ENCODE data around the gene EGLN1. TPM values are rescaled to one million over a fixed set of nuclear protein-coding genes. Genes with fewer than 3 reads are reported as not detected.
"Not testable (repeated sequence)": the region's sequence is repeated elsewhere in the genome, so short reads cannot be mapped to it uniquely, and the experiment has no call there.

The EGLN1 gene
- polyA plus RNA-seq, 10 donors = 37.6 to 61.8 (median 50.5) TPM

DNA sequence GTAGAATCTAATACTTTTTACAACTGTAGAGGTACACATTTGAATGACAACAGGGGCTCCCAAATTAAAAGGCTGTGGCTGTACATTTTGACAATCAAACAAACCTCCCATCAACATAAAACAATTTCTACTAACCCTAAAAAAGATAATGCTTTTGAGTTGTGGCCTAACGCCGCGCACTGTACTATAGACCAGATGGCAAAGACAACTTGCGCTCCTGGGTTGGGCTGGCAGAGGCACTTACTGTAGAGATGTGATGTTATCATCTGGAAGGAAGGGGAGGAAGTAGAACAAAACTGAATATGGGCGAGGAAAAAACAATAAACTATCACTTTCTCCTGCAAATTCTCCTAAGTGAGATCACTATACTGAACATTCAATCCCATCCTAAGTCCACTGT lies 57.9 kb downstream of the EGLN1 start:
- no peak for DNase-seq

DNA sequence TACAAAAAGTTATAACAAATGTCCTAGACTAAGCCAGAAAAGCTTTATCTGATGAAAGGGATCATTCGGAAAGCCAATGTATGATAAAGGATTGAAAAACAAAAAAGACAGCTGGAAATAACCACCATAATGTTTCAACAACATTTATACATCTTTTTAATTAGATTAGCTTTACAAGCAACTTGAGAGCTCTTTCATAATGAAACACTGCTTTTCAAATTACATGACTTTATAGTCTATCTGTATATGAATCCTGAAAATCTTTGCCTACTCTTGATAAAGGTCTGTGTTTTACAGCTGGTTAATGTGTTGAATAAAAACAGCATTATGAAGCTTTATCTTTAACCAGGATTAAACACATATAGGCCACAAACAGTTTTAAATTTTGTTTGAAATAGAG lies 58.5 kb downstream of the EGLN1 start:
- no peak for DNase-seq

DNA sequence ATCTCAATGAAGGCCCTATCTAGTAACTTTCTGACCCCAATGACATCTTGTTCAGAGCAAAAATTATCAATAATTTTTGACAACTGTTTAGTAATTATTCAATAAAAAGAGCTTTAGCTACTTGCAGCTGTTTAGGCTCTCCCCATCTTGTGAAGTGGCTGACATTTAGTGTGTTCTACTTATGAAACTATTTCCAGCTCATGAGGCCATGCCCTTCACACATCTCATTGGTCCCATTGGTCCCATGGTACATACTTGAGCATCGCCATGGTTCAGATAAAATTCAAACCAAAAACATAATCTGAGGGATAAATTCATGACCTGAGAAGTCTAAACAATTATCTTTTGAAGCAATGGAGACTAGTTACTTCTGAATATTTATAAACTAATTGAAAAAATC lies 59.8 kb downstream of the EGLN1 start:
- DNase-seq = no peak

DNA sequence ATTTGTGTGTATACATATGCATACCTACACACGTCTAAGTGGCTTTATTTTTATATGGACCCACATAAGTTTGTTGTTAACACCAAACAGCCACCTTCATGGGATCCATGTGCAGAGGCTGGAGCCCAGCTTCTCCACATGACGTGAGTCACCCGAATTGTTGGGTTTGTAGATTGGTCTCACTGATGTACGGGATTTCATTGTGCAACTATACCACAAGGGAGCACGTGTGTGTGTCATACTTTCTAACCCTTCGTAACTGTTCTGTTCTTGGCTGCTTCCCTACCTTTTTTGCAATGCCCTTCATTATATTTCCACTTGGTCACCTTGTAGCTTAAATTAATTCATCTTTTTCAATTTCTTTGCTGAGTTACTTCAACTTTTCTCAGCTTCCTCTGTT lies 63.0 kb downstream of the EGLN1 start:
- peak in 2 of 3 donors; percentile 18 to 60 for DNase-seq

DNA sequence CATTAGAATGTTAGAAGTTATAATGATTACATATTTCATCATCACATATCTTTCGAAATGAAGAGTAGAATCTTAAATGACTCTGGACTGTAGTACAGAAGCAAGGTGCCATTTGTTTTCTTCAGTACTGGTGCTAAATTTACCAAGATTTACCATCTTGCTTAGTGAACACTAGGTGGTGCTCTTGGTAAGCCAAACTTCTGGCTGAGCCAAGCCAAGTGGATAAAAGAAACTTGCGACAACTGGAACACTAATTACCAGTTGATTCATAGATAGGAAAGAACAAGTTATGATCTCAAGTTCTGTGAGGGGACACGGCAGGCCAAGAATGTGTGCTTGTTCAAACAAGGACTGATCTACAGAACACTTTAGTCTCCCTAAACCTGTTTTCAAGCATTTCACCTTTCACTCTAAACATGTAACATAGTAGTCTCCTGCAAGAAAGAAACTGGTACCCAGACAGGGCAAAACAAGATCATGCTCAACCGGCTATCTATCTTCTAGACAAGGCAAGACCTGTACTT lies 64.2 kb downstream of the EGLN1 start:
- DNase-seq = peak; percentile 53 to 78 (median 64)

DNA sequence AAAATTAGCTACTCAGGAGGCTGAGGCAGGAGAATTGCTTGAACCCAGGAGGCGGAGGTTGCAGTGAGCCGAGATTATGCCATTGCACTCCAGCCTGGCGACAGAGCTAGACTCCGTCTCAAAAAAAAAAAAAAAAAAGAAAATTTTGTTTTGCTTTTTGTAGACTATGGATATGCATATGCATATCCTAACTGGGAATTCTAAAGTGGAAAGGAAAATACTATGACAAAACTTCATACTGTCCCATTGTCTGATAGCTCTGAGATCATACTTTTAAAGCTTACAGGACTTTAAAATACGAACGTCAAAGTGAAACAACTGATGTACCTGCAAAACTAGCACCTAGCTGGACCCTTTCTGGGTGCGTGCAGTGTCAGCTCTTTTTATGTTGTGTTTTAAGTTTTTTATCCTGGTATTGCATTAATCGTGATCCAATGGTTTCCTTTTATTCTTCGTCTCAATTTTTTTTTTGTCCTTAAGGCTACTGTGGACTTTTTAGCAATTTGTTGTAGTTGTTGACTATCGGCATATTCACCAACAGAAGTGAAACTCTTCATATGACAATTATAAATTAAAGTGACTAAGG lies 64.8 kb downstream of the EGLN1 start:
- DNase-seq = no peak

DNA sequence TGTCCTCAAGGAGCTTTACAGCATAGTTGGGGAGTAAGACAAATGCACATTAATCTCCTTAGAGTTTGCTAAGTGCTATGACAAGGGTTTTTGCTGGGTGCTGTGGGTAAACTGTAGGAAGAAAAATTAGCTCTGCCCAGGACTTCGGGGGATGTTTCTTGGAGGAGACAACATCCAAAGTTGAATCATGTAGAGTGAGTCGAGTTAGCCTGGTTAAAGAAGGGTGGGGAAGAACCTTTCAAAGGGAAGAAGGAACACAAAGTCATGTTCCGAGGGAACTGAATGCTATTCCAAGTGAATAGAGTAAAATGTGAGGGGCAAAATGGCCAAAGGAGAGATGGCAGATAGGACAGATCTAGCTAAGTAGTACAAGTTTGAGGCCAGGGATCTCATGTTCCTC lies 66.9 kb downstream of the EGLN1 start:
- DNase-seq = no peak

DNA sequence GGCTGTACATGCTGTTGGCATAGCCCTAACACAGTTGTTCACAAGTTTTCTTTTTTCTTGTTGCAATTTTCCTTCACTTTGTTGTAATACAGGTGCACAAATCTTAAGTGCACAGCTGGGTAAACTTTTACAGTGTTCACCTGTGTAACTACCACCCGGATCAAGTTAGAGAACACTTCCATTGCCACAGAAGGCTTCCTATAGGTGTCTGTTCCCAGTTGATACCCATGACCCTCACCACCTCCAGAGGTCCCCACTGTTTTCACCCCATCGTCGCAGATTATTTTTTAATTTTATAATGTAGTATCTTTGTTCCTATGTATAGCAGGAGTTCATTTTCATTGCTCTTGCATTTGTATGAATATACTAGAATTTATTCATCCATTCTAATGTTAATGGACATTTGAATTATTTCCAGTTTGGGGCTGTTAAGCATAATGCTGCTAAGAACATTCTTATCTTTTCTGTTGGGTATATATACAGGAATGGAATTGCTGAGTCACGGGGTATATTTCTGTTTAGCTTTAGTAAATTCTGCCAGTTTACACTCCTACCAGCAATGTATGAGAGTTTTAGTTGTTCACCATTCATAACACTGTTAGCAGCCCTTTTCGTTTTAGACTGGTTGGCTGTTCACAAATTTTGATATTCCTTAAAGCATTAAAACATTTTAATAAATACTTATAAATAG lies 67.6 kb downstream of the EGLN1 start:
- DNase-seq = no peak

DNA sequence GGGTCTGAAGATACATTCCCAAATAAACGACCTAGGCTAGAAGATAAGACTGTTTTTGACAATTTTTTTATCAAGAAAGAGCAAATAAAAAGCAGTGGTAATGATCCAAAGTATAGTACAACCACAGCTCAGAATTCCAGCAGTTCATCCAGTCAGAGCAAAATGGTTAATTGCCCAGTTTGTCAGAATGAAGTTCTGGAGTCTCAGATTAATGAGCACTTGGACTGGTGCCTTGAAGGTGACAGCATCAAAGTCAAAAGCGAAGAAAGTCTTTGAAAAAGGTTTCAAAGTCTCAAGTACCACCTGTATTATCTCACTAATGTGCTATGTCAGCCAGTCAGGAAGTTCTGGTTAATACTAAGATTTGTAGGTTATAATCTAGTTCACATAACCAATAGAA lies 69.0 kb downstream of the EGLN1 start:
- no peak for DNase-seq

DNA sequence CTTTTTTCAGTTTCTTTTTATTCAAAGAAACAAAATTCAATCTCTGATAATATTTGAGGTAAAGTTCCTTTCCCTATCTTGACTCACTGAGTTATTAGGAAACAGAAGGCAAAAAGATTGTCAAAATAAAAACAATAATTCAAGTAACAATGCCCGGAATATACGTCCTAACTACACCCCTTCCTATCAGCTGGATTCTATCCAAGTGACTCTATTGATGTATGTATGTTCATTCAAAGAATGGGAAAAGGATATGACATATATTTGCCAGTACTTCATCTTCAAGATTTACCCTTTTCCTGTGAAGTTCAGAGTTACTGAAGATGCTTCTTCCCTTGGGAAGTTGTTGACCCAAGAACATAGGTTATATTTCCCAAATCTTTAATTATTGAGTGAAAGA lies 70.3 kb downstream of the EGLN1 start:
- peak in 1 of 3 donors; percentile 11 for DNase-seq

DNA sequence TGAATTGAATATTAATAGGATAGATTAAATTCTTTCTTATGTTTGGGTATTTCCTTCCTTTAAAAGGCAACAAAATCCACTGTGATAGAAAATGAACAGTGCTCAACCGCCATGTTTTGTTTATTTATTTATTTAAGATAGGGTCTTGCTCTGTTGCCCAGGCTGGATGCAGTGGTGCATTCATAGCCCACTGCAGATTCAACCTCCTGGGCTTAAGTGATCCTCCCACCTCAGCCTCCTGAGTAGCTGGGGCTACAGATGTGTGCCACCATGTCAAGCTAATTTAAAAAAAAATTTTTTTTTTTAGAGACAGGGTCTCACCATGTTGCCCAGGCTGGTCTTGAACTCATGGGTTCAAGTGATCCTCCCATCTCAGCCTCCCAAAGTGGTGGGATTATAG lies 73.2 kb downstream of the EGLN1 start:
- not testable (repeated sequence) for DNase-seq

DNA sequence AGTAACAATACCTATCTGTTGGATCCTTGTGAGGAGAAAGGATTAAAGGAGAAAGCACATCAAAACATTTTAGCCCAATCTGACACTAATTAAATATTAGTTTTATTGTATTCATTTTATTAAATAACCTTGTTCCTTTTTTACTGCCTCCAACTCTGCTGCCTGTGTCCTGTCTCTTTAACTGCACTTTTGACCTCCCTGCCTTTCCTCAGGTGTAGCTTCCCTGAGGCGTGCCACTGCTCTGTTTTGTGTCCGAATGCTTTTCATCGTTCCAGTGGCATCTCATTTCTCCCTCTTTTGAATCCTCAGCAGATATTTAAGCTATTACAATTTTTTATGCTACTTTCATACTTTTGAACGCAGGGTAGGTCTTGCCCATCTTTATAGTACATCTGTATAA lies 73.6 kb downstream of the EGLN1 start:
- no peak for DNase-seq

DNA sequence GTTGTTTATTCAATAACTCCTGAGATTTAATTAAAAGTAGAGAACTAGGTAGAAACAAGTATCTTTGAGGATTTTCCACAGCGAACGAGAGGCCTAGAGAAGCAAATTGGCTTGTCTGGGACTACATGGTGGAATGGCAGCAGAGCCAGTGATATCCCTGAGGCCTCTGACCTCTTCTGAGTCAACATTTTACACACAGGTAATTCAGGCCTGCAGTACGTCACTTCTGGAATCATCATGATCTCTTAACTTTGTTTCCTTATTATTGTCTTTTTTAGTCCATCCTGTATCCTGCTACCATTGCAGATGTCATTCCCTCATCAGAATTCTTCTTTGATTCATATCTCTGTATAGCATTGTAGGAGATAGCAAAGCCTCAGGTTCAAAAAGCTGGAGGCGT lies 74.1 kb downstream of the EGLN1 start:
- DNase-seq = no peak

DNA sequence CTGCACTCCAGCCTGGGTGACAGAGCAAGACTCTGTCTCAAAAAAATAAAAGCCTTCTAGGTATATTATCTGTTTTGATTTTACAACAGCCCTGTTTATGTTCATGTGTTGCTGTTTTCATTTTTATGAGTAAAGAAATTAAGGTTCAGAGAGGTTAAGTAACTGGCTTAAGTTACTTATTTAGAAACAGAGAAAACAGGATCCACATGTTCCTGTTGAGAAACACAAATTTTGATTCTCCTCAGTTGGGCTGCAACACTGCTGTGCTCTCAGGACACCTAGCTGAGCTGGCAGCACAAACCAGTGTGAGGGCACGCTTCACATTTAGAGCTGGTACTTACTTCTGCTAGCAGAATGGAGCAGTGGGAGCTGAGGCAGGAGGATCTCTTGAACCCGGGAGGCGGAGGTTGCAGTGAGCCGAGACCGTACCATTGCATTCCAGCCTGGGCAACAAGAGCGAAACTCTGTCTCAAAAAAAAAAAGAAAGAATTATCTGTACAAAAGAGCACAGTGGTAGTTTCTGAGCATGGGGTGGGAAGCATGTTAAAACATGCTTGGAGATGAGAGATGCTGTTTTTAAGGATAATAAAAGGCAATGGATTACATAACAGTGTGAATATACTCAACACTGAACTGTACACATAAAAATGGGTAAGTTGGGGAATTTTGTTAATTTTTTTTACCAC lies 81.6 kb downstream of the EGLN1 start:
- no peak for DNase-seq

DNA sequence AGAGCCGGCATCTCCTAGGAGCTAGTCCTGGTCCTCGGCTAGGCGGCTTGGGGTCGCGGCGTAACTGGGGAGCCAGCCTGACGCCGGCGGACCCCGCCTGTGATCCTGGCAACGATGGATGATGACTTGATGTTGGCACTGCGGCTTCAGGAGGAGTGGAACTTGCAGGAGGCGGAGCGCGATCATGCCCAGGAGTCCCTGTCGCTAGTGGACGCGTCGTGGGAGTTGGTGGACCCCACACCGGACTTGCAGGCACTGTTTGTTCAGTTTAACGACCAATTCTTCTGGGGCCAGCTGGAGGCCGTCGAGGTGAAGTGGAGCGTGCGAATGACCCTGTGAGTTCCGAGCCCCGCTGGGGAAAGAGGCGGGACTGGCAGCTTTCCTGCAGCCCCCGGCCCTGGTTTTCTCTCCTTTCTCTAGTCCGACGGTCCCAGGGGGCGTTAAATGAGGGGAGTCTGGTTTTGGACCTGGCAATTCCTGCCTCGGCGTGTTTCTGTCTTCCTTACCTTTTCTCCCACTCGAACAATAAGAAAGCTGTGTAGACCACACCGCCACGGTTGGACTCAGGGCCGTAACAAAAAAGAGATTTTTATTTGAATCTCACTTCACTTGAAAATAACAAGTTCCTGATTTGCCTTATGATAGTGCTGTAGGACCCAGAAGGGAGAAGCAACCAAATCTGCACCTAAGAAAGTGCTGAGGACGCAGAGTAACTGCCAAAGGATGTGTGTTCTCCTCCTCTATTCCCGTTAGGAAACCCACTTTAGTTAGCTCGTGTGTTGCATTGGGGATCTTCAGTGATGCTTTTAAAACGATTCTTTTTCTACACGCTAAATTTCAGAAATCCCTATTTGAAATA lies 83.6 kb downstream of the EGLN1 start, which contains the start of gene SPRTN:
Gene SPRTN (plus strand): TSS at position 24 of the 859 bp plus-strand sequence. CDS start 91 bp downstream, at position 115.
- peak in 1 of 3 donors; percentile 10 for DNase-seq

DNA sequence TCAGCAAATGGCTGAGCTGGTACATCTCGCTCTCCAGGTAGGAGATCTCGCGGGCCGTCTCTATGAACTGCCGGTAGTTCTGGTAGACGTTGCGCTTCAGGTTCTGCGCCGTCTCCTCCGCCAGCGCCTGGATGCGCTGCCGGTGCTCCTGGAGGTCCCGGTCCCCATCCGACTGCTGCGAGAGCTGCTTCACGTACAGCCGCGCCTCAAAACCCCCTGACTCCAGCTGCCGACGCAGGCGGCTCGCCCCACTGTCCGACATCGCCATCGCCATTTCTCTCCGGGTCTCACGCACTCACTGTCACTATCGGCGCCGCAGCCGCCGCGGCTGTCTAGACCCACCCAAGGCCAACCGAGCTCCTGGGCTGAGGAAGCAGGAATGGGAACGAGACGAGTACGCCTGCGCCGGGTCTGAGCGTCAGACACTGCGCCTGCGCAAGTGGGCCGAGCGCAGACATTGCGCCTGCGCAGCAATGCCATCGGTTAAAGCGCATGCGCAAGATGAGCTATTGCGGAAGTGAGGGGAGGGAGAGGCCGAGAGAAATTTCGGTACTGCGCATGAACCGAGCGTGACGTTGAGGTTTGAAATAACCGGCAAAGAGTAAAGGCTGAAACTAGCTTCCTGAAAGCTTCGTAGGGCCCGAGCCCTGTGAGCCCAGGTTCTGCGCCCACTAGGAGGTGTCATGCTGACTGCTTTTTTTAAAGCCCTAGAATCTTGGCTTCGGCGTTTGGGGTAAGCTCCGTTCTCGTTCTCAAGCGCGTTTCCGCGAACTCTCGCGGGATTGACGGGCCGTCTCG lies 84.4 kb downstream of the EGLN1 start, which contains the start of gene EXOC8:
Gene EXOC8 (minus strand): TSS at position 381 of the 798 bp plus-strand sequence. CDS start 107 bp downstream, at position 274.
- peak; percentile 98 to 100 (median 100) for DNase-seq

DNA sequence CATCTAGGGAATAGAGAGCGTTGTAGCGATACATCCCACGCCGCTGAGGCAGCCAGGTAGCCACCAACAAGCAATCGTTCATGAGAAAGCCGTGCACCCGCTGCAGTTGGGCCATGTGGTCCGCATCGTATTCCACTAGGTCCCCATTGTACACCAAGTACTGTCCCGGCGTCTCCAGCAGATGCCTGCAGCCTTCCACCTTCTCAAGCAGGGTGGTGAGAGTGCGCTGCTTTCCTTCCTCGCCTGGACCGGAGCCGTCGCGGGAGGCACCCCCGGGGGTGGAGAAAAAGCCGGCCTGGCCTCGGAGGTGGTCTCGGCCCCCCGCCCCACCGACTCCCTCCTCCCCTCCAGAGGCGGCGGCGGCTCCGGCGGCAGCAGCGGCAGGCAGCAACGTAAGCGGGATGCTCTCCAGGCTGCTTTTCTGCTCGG lies 85.0 kb downstream of the EGLN1 start:
- DNase-seq = no peak

DNA sequence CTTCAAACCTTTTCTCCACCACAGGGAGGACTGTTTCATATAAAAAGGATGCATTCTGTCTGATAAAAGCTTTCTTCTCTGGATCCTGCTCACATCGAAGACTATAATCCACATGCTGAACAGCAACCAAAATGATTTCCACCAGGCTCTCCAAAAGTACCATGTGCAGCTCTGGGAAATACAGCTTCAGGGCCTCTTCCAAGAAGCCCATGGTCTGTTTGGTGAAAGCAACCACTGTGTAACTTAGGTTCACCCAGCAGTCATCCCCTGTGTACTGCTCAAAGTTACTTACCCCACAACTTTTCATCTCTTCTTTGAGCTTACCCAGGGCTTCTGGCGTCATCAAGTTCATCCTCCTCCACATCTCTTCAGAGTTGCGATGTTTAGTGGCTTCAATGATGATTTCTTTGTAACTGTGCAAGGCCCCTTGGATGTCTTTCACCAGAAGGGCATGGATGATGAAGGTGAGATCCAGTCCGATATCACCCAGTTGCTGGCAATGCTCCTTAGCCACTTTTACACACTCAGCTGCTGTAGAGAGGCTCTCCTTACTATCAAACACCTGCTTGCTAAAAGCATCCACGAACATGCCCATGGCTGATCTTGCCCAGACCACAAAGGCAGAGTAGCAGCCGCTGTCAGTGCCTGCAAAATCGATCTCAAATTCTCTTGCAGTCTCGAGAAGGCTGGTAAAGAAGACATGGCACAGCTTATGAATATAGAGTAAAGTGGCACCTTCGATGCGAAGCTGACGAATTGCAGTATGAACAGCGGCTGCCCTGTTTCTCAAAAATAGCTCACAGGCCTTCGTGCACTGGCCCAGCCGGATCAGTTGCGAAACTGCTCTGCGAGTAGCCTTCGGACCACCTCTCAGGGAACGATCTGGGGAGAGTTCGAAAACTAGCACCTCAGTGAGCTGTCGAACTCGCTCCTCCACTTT lies 86.2 kb downstream of the EGLN1 start:
- peak in 1 of 3 donors; percentile 7 for DNase-seq

DNA sequence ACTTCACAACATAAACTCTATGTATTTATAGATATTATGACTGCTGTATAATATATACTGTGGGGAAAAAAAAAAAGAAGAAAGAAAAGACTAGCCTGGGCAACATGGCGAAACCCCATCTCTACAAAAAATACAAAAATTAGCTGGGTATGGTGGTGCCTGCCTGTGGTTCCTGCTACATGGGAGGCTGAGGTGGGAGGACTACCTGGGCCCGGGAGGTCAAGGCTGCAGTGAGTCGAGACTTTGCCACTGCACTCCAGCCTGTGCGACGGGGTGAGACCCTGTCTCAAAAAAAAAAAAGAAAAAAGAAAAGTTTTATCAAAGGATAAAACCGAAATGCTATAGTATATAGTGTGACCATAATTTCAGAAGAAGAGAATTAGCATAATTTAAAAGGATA lies 87.1 kb downstream of the EGLN1 start:
- DNase-seq = no peak
